ENCODE results near the gene FOXN3.

- TF ChIP-seq TAF1 (IDR thresholded peaks at IDR 0.05; ENCODE audit: borderline replicate concordance, low read depth, low read length): no peak
- peak; percentile 30; the same call in 1 of the 2 replicates for TF ChIP-seq POLR2A (IDR thresholded peaks at IDR 0.05; ENCODE audit: low read depth, low read length)
- 0 out of 2 replicates have a peak, but pooled peaks have one; percentile 17 for TF ChIP-seq POLR2AphosphoS5 (IDR thresholded peaks at IDR 0.05; ENCODE audit: low read depth, low read length)
These were observed at the start of gene FOXN3 for GRCh38 chr14:89417091-89417464.

Measured in GM12892 (cell line).